CD8-positive, alpha-beta memory T cell (primary cell): ENCODE data around the gene FAM163A. TPM values are rescaled to one million over a fixed set of nuclear protein-coding genes. Genes with fewer than 3 reads are reported as not detected.

ENCODE experiments used
- CTCF ChIA-PET: fragments of 350-600 bp; sonication (Branson Sonifier 250); formaldehyde crosslinking; loops from one replicate; lab custom pipeline; 2021; ENCODE audit warnings: antibody characterized with exemption; lab: Charles Lee
- POLR2A ChIA-PET: fragments of 350-600 bp; sonication (Branson Sonifier 250); formaldehyde crosslinking; loops from one replicate; lab custom pipeline; 2021; ENCODE audit warnings: antibody characterized with exemption; lab: Charles Lee
- DNase-seq, 5 donors: peaks; one replicate each; pipeline versions ENCODE4 v3.0.0 to v3.0.0-alpha.2; 2020 to 2022; ENCODE audit warnings: mixed read lengths in 1 of 5
- H3K27ac ChIP-seq: one replicate; pipeline ENCODE4 v1.7.0; 2013; ENCODE audit warnings: low read depth, mild to moderate bottlenecking, low read length, moderate library complexity
- H3K27me3 ChIP-seq: 2 replicates; pipeline ENCODE4 v1.7.0; 2013; ENCODE audit warnings: low read length, mild to moderate bottlenecking; ENCODE audit not compliant: insufficient read depth, poor library complexity, severe bottlenecking
- H3K36me3 ChIP-seq: 2 replicates; pipeline ENCODE4 v1.7.0; 2013; ENCODE audit warnings: mild to moderate bottlenecking, low read length, moderate library complexity; ENCODE audit not compliant: insufficient read depth
- H3K4me1 ChIP-seq: 2 replicates; pipeline ENCODE4 v1.7.0; 2013; ENCODE audit warnings: mild to moderate bottlenecking, low read length, moderate library complexity; ENCODE audit not compliant: insufficient read depth
- H3K4me3 ChIP-seq: 2 replicates; pipeline ENCODE4 v1.7.0; 2013; ENCODE audit warnings: mild to moderate bottlenecking, low read length
- H3K9me3 ChIP-seq: 2 replicates; pipeline ENCODE4 v1.7.0; 2013; ENCODE audit warnings: mild to moderate bottlenecking, low read length
- H3K27ac Mint-ChIP-seq, 8 donors: one replicate each; pipeline ENCODE4 v1.8.0; 2020 to 2021; ENCODE audit warnings: mixed read lengths in 8 of 8, mild to moderate bottlenecking in 6 of 8, inconsistent platforms in 3 of 8, moderate library complexity in 3 of 8
- H3K27me3 Mint-ChIP-seq, 2 donors: one replicate each; pipeline ENCODE4 v1.8.0; 2020 to 2021; ENCODE audit warnings: mixed read lengths in 2 of 2, mild to moderate bottlenecking in 1 of 2, moderate library complexity in 1 of 2
- H3K36me3 Mint-ChIP-seq, 3 donors: one replicate each; pipeline ENCODE4 v1.8.0; 2020 to 2021; ENCODE audit warnings: mixed read lengths in 3 of 3, inconsistent platforms in 1 of 3, mild to moderate bottlenecking in 1 of 3
- H3K4me1 Mint-ChIP-seq, 3 donors: one replicate each; pipeline ENCODE4 v1.8.0; 2020 to 2021; ENCODE audit warnings: mixed read lengths in 3 of 3, inconsistent platforms in 1 of 3, mild to moderate bottlenecking in 1 of 3
- H3K4me3 Mint-ChIP-seq, 7 donors: one replicate each; pipeline ENCODE4 v1.8.0; 2020 to 2021; ENCODE audit warnings: mixed read lengths in 7 of 7, mild to moderate bottlenecking in 6 of 7, moderate library complexity in 4 of 7, inconsistent platforms in 2 of 7
- H3K9me3 Mint-ChIP-seq, 5 donors: one replicate each; pipeline ENCODE4 v1.8.0; 2020 to 2022; ENCODE audit warnings: mixed read lengths in 5 of 5, mild to moderate bottlenecking in 3 of 5, moderate library complexity in 2 of 5, inconsistent platforms in 1 of 5
- polyA plus RNA-seq: library from polyadenylated mRNA; unstranded; fragments of 300-500 nt; fragmentation: Illumina TruSeq; gene quantifications from one replicate; pipeline ENCODE4 v1.2.3, GENCODE V29; 2021
- total RNA-seq, 2 experiments: library from RNA; stranded (reverse); gene quantifications; one replicate each; pipeline ENCODE4 v1.2.3, GENCODE V29; 2021

FAM163A gene
- total and polyA plus RNA-seq, 3 experiments from 2014 or later, result not detected

DNA sequence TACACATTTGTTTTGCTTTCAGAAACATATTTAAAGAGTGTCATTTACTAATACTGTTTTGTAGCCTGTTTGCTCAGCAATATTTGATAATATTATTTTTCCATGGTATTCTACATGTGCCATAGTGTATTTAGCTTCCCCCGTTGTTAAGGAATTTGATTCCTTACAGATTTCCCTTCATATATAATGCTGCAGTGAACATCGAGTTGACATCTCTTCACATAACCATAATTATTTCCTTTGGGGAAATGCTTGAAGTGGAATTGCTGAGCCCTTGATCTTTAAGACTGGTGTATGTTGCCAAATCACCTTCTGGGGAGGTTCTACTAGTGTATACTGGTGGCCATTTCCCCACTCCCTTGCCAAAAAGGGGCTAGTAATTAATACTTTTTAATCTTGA is 42.6 kb downstream of the FAM163A start:
- Mint-ChIP-seq H3K4me3 (no peak overlapping the region), H3K9me3 (no peaks in the 10 kb centered on the region), H3K4me1 (no peaks in the 10 kb centered on the region), H3K27ac (no peak overlapping the region), H3K27me3 (peaks cover 12 to 28% of the 10 kb centered on the region in 2 donors), H3K36me3 (no peaks in the 10 kb centered on the region)
- H3K9me3 ChIP-seq, result no peaks in the 10 kb centered on the region
- POLR2A ChIA-PET, result no interaction called here
- H3K36me3 ChIP-seq, result no peaks in the 10 kb centered on the region
- H3K4me3 ChIP-seq, result no peak overlapping the region
- H3K27ac ChIP-seq, result no peak overlapping the region
- no peaks in the 10 kb centered on the region for H3K4me1 ChIP-seq
- DNase-seq, result no peak
- CTCF ChIA-PET, result interaction anchor here (1.0 kb wide), 1 partner anchor 29 kb away, joined by 3 read pairs; no protein-coding TSS in a partner anchor
- peaks cover 4% of the 10 kb centered on the region for H3K27me3 ChIP-seq

GRCh38 chr1:179786815-179787685 is 44.0 kb downstream of the FAM163A start:
- H3K4me3 Mint-ChIP-seq, result no peak overlapping the region
- DNase-seq, result no peak
- no peak overlapping the region for H3K27ac ChIP-seq
- peaks cover 4% of the 10 kb centered on the region for H3K27me3 ChIP-seq
- no peaks in the 10 kb centered on the region for H3K9me3 Mint-ChIP-seq
- H3K27me3 Mint-ChIP-seq, result peaks cover 10 to 35% of the 10 kb centered on the region in 2 donors
- no peak overlapping the region for H3K27ac Mint-ChIP-seq
- H3K36me3 Mint-ChIP-seq, result no peaks in the 10 kb centered on the region
- no peaks in the 10 kb centered on the region for H3K4me1 ChIP-seq
- no peaks in the 10 kb centered on the region for H3K9me3 ChIP-seq
- POLR2A ChIA-PET, result no interaction called here
- no peaks in the 10 kb centered on the region for H3K4me1 Mint-ChIP-seq
- CTCF ChIA-PET, result interaction anchor here (1.6 to 2.8 kb wide), 2 partner anchors 22 to 28 kb away, joined by 6 to 11 read pairs; no protein-coding TSS in a partner anchor
- H3K36me3 ChIP-seq, result no peaks in the 10 kb centered on the region
- H3K4me3 ChIP-seq, result no peak overlapping the region

DNA sequence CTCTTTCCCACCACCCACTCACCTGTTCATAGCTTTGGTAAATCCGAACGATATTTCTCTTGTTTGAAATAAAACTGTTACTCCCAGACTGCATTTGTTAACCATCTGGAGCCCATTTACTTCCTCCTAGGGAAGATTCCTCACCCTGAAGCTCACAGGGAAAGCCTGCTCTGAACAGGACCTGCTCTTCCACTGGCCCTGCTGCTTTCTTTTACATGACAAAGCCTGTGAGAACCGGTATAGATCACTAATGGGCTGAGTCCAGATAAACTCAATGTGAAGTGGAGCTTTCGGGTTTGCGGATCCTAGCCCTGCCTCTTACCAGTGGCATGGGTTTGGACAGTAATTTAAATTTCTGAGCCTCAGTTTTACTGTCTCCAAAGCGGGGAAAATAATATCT is 45.2 kb downstream of the FAM163A start:
- no peaks in the 10 kb centered on the region for H3K4me1 ChIP-seq
- peaks cover 4% of the 10 kb centered on the region for H3K27me3 ChIP-seq
- ChIA-PET POLR2A (no interaction called here), CTCF (interaction anchor here (1.6 to 2.8 kb wide), 2 partner anchors 21 to 26 kb away, joined by 6 to 11 read pairs; no protein-coding TSS in a partner anchor)
- H3K4me3 ChIP-seq, result no peak overlapping the region
- H3K4me1 Mint-ChIP-seq, result no peaks in the 10 kb centered on the region
- no peaks in the 10 kb centered on the region for H3K36me3 Mint-ChIP-seq
- no peaks in the 10 kb centered on the region for H3K36me3 ChIP-seq
- H3K4me3 Mint-ChIP-seq, result no peak overlapping the region
- no peak for DNase-seq
- no peaks in the 10 kb centered on the region for H3K9me3 ChIP-seq
- H3K27me3 Mint-ChIP-seq, result peaks cover 9 to 35% of the 10 kb centered on the region in 2 donors
- no peak overlapping the region for H3K27ac Mint-ChIP-seq
- no peak overlapping the region for H3K27ac ChIP-seq
- H3K9me3 Mint-ChIP-seq, result no peaks in the 10 kb centered on the region

DNA sequence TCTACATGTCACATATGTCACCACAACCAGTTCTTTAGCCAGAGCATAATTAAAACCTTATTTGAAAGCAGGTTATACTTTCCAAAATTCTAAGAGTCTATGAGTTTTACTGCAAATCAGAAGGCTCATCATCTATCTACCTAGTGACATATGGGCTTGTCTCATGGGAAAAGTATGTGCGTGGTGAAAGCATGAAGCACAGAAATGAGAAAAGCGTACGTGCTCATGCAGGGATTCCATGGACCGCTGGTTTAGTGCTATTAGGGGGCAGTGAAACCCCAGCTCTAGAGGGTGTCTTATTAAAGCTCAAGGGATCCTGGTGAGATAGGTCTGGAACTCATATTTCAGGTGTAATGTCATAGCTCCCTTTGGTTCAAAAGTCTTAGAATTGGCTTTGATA is 50.2 kb downstream of the FAM163A start:
- POLR2A ChIA-PET, result no interaction called here
- H3K4me1 Mint-ChIP-seq, result no peaks in the 10 kb centered on the region
- DNase-seq, result no peak
- H3K4me3 ChIP-seq, result no peak overlapping the region
- no peak overlapping the region for H3K27ac ChIP-seq
- CTCF ChIA-PET, result interaction anchor here (3.0 to 3.8 kb wide), 2 partner anchors 16 to 21 kb away, joined by 12 to 20 read pairs; no protein-coding TSS in a partner anchor
- H3K9me3 Mint-ChIP-seq, result no peaks in the 10 kb centered on the region
- peaks cover 5 to 20% of the 10 kb centered on the region in 2 donors for H3K27me3 Mint-ChIP-seq
- H3K36me3 ChIP-seq, result no peaks in the 10 kb centered on the region
- no peaks in the 10 kb centered on the region for H3K4me1 ChIP-seq
- no peaks in the 10 kb centered on the region for H3K36me3 Mint-ChIP-seq
- no peaks in the 10 kb centered on the region for H3K9me3 ChIP-seq
- peaks cover under 1% of the 10 kb centered on the region for H3K27me3 ChIP-seq
- H3K4me3 Mint-ChIP-seq, result no peak overlapping the region
- H3K27ac Mint-ChIP-seq, result no peak overlapping the region

GRCh38 chr1:179794146-179794545 is 51.1 kb downstream of the FAM163A start:
- ChIA-PET CTCF (interaction anchor here (3.8 kb wide), 1 partner anchor 16 kb away, joined by 20 read pairs; no protein-coding TSS in a partner anchor), POLR2A (no interaction called here)
- no peak for DNase-seq
- H3K27ac ChIP-seq, result no peak overlapping the region
- no peaks in the 10 kb centered on the region for H3K4me1 ChIP-seq
- peaks cover 2 to 16% of the 10 kb centered on the region in 2 donors for H3K27me3 Mint-ChIP-seq
- H3K36me3 Mint-ChIP-seq, result no peaks in the 10 kb centered on the region
- H3K9me3 Mint-ChIP-seq, result no peaks in the 10 kb centered on the region
- no peaks in the 10 kb centered on the region for H3K27me3 ChIP-seq
- H3K4me3 ChIP-seq, result no peak overlapping the region
- H3K36me3 ChIP-seq, result no peaks in the 10 kb centered on the region
- H3K4me1 Mint-ChIP-seq, result no peaks in the 10 kb centered on the region
- H3K4me3 Mint-ChIP-seq, result no peak overlapping the region
- no peaks in the 10 kb centered on the region for H3K9me3 ChIP-seq
- no peak overlapping the region for H3K27ac Mint-ChIP-seq

GRCh38 chr1:179794669-179795068 is 51.6 kb downstream of the FAM163A start:
- Mint-ChIP-seq H3K4me1 (no peaks in the 10 kb centered on the region), H3K27ac (no peak overlapping the region), H3K9me3 (no peaks in the 10 kb centered on the region), H3K27me3 (peaks cover 0 to 15% of the 10 kb centered on the region in 2 donors), H3K36me3 (no peaks in the 10 kb centered on the region), H3K4me3 (no peak overlapping the region)
- POLR2A ChIA-PET, result no interaction called here
- no peak for DNase-seq
- Histone ChIP-seq H3K4me1 (no peaks in the 10 kb centered on the region), H3K9me3 (no peaks in the 10 kb centered on the region), H3K27me3 (no peaks in the 10 kb centered on the region), H3K36me3 (no peaks in the 10 kb centered on the region), H3K27ac (no peak overlapping the region), H3K4me3 (no peak overlapping the region)
- CTCF ChIA-PET, result interaction anchor here (1.0 kb wide), 1 partner anchor 15 kb away, joined by 5 read pairs; no protein-coding TSS in a partner anchor

GRCh38 chr1:179798213-179798863 is 55.2 kb downstream of the FAM163A start:
- CTCF ChIA-PET, result interaction anchor here (1.5 to 2.3 kb wide), 2 partner anchors 12 to 17 kb away, joined by 8 to 10 read pairs; no protein-coding TSS in a partner anchor
- peaks cover 0 to 6% of the 10 kb centered on the region in 2 donors for H3K27me3 Mint-ChIP-seq

More at GRCh38 chr1:179798213-179798863, 55.2 kb downstream of the FAM163A start:
- Histone ChIP-seq H3K9me3 (no peaks in the 10 kb centered on the region), H3K4me1 (no peaks in the 10 kb centered on the region), H3K36me3 (no peaks in the 10 kb centered on the region), H3K27ac (no peak overlapping the region), H3K27me3 (no peaks in the 10 kb centered on the region), H3K4me3 (no peak overlapping the region)
- no peak overlapping the region for H3K27ac Mint-ChIP-seq
- H3K9me3 Mint-ChIP-seq, result no peaks in the 10 kb centered on the region
- DNase-seq, result no peak
- H3K4me3 Mint-ChIP-seq, result no peak overlapping the region
- H3K36me3 Mint-ChIP-seq, result no peaks in the 10 kb centered on the region
- POLR2A ChIA-PET, result no interaction called here
- no peaks in the 10 kb centered on the region for H3K4me1 Mint-ChIP-seq
